ENCODE data around the gene SEC23IP. TPM values are rescaled to one million over a fixed set of nuclear protein-coding genes. Genes with fewer than 3 reads are reported as not detected.
"Not testable (repeated sequence)": the region's sequence is repeated elsewhere in the genome, so short reads cannot be mapped to it uniquely, and the experiment has no call there.

The SEC23IP gene
- total RNA-seq, 1 donor from 2014 or later: 90.6 TPM

DNA sequence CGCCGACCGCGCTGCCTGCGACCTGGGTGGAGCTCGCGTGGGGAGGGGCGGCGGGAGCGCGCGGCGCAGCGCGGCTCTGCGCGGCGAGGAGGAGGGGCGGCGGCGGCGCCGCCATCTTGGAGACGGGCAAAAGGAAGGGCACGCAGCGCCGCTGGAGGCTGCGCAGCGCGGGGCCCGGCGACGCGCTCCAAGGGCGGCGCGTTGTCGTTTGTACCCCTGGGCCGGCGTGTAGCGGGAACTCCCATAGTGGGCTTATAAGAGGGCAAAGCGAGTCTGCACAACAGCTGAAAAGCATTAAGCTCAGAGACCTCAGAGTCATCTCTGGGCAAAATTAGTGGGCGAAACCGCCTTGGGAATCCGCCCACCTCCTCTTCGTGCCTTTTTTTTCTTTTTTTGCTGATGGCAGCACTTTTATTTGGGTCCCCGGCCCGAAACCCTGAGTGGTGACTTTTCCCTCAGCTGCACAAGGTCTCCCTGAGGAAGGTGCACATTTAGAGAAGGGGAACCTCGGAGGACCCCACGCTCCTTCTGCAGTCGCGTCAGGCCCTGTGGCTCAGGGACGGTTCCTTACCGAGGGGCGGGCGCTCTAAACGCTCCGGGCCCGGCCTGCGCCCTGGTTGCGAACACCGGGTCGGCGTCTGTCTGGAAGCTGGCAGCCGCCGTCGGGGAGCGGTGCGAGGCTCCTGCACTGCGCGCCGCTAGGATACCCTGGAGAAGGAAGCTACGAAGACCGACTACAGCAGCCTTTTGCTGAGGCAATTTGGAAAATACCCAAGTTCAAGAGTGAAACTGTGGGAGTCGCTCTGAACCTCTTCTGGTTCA, 19.5 kb upstream of the SEC23IP start:
- peak overlapping the region; percentile 85 for H3K4me3 Mint-ChIP-seq (ENCODE audit: unreplicated experiment)
- peaks cover 51% of the 10 kb centered on the region for H3K79me2 ChIP-seq (ENCODE audit: insufficient read depth, low read length)
- FAIRE-seq (no peak), DNase-seq (ENCODE audit: low read depth) (peak; percentile 64)
- peak overlapping the region; percentile 62 for H3K27ac Mint-ChIP-seq (ENCODE audit: unreplicated experiment)
- H3K9ac ChIP-seq (ENCODE audit: low read length): peak overlapping the region; percentile 86
- H4K20me1 ChIP-seq (ENCODE audit: insufficient read depth, low read length): peaks cover 33% of the 10 kb centered on the region
- peak overlapping the region; percentile 82 for H3K27ac ChIP-seq (ENCODE audit: low read depth, low read length)
- no peaks in the 10 kb centered on the region for H3K9me3 Mint-ChIP-seq (ENCODE audit: unreplicated experiment)
- H3K27me3 Mint-ChIP-seq (ENCODE audit: low read depth, unreplicated experiment): no peaks in the 10 kb centered on the region
- H2AFZ ChIP-seq (ENCODE audit: low read depth, low read length): peak overlapping the region; percentile 97
- H3K4me2 ChIP-seq (ENCODE audit: low read length): peak overlapping the region; percentile 94
- H3K27me3 ChIP-seq (ENCODE audit: insufficient read depth, low read length): no peaks in the 10 kb centered on the region
- H3K9me3 ChIP-seq (ENCODE audit: insufficient read depth, low read depth, low read length): no peaks in the 10 kb centered on the region
- peaks cover 10% of the 10 kb centered on the region for H3K4me1 ChIP-seq (ENCODE audit: insufficient read depth, low read length)
- no peaks in the 10 kb centered on the region for H3K36me3 Mint-ChIP-seq (ENCODE audit: low read depth, unreplicated experiment)
- peaks cover 11% of the 10 kb centered on the region for H3K4me1 Mint-ChIP-seq (ENCODE audit: low read depth, unreplicated experiment)
- peak overlapping the region; percentile 83 for H3K4me3 ChIP-seq (ENCODE audit: insufficient read depth, low read depth, low read length)
- H3K36me3 ChIP-seq (ENCODE audit: insufficient read depth, low read length): no peaks in the 10 kb centered on the region
- TF ChIP-seq, protein P1, sequence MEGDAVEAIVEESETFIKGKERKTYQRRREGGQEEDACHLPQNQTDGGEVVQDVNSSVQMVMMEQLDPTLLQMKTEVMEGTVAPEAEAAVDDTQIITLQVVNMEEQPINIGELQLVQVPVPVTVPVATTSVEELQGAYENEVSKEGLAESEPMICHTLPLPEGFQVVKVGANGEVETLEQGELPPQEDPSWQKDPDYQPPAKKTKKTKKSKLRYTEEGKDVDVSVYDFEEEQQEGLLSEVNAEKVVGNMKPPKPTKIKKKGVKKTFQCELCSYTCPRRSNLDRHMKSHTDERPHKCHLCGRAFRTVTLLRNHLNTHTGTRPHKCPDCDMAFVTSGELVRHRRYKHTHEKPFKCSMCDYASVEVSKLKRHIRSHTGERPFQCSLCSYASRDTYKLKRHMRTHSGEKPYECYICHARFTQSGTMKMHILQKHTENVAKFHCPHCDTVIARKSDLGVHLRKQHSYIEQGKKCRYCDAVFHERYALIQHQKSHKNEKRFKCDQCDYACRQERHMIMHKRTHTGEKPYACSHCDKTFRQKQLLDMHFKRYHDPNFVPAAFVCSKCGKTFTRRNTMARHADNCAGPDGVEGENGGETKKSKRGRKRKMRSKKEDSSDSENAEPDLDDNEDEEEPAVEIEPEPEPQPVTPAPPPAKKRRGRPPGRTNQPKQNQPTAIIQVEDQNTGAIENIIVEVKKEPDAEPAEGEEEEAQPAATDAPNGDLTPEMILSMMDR (IDR thresholded peaks at IDR 0.05; ENCODE audit: insufficient read depth, low read depth, low read length): no peak
- TF ChIP-seq EZH2 (IDR thresholded peaks at IDR 0.05; ENCODE audit: insufficient read depth, low read length): no peak

DNA sequence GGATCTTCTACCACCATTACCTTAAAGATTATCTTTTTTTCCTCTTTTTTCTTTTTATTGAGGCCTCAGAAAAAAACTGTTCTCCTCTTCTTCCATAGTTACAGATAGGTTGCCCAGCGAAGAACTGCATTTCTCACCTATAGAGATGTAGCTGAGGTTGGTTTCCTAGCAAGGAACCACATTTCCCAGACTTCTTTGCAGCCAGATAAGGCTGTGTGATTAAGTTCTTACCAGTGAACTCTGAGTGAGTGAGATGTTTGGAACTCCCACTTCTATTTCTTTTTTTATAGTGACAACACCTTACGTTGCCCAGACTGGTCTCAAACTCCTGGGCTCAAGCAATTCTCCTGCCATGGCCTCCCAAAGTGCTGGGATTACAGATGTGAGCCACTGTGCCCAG, 14.0 kb upstream of the SEC23IP start:
- no peaks in the 10 kb centered on the region for H3K27me3 Mint-ChIP-seq (ENCODE audit: low read depth, unreplicated experiment)
- FAIRE-seq: no peak

DNA sequence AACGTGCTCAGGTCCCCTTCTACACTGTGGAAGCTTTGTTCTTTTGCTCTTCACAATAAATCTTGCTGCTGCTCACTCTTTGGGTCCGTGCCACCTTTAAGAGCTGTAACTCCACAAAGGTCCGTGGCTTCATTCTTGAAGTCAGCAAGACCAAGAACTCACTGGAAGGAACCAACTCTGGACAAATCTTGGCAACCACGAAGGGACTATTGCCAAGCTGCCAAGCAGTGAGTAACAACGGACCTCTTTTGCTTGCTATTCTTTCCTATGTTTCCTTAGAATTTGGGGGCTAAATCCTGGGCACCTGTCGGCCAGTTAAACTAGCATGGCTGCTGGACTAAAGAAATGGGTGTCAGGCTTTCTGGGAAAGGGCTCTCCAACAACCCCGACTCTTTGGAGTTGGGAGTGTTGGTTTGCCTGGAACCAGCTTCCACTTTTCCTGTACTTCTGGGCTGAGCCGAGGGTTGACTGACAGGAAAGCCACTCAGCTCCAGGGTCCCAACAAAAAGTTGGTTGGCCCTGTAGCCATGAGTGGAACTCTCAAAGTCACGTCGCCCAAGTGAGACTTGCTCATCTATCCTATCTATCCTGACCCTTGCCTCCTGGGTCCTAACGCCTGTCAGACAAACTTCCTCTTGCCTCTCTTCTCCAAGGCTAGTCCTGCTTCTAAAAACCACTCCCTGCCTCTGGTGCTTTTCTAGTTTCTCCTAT, 8.5 kb upstream of the SEC23IP start:
- H3K9me3 ChIP-seq (ENCODE audit: insufficient read depth, low read depth, low read length); H3K4me3 ChIP-seq (ENCODE audit: insufficient read depth, low read depth, low read length); H2AFZ ChIP-seq (ENCODE audit: low read depth, low read length); H3K27me3 Mint-ChIP-seq (ENCODE audit: low read depth, unreplicated experiment); H3K4me3 Mint-ChIP-seq (ENCODE audit: unreplicated experiment); H3K9ac ChIP-seq (ENCODE audit: low read length); H3K36me3 ChIP-seq (ENCODE audit: insufficient read depth, low read length); H3K27ac Mint-ChIP-seq (ENCODE audit: unreplicated experiment); H3K4me1 Mint-ChIP-seq (ENCODE audit: low read depth, unreplicated experiment); DNase-seq (ENCODE audit: low read depth); H3K4me1 ChIP-seq (ENCODE audit: insufficient read depth, low read length); H4K20me1 ChIP-seq (ENCODE audit: insufficient read depth, low read length); H3K9me3 Mint-ChIP-seq (ENCODE audit: unreplicated experiment); H3K79me2 ChIP-seq (ENCODE audit: insufficient read depth, low read length); H3K27me3 ChIP-seq (ENCODE audit: insufficient read depth, low read length); H3K27ac ChIP-seq (ENCODE audit: low read depth, low read length); H3K4me2 ChIP-seq (ENCODE audit: low read length); FAIRE-seq: not testable (repeated sequence)
- peaks cover 12% of the 10 kb centered on the region for H3K36me3 Mint-ChIP-seq (ENCODE audit: low read depth, unreplicated experiment)

More for the DNA sequence above, 14.0 kb upstream of the SEC23IP start:
- DNase-seq (ENCODE audit: low read depth): no peak
- Histone ChIP-seq H4K20me1 (ENCODE audit: insufficient read depth, low read length) (no peaks in the 10 kb centered on the region), H3K79me2 (ENCODE audit: insufficient read depth, low read length) (no peaks in the 10 kb centered on the region), H3K27ac (ENCODE audit: low read depth, low read length) (no peak overlapping the region), H3K4me3 (ENCODE audit: insufficient read depth, low read depth, low read length) (no peak overlapping the region), H3K4me1 (ENCODE audit: insufficient read depth, low read length) (peaks cover 4% of the 10 kb centered on the region), H3K4me2 (ENCODE audit: low read length) (no peak overlapping the region), H3K27me3 (ENCODE audit: insufficient read depth, low read length) (no peaks in the 10 kb centered on the region), H3K9ac (ENCODE audit: low read length) (no peak overlapping the region), H3K36me3 (ENCODE audit: insufficient read depth, low read length) (no peaks in the 10 kb centered on the region), H2AFZ (ENCODE audit: low read depth, low read length) (no peak overlapping the region), H3K9me3 (ENCODE audit: insufficient read depth, low read depth, low read length) (no peaks in the 10 kb centered on the region)
- Mint-ChIP-seq H3K4me3 (ENCODE audit: unreplicated experiment) (no peak overlapping the region), H3K36me3 (ENCODE audit: low read depth, unreplicated experiment) (peaks cover 4% of the 10 kb centered on the region), H3K9me3 (ENCODE audit: unreplicated experiment) (no peaks in the 10 kb centered on the region), H3K4me1 (ENCODE audit: low read depth, unreplicated experiment) (peaks cover 3% of the 10 kb centered on the region), H3K27ac (ENCODE audit: unreplicated experiment) (no peak overlapping the region)
- TF ChIP-seq, protein P1 (IDR thresholded peaks at IDR 0.05; ENCODE audit: insufficient read depth, low read depth, low read length): no peak
- no peak for TF ChIP-seq EZH2 (IDR thresholded peaks at IDR 0.05; ENCODE audit: insufficient read depth, low read length)

DNA sequence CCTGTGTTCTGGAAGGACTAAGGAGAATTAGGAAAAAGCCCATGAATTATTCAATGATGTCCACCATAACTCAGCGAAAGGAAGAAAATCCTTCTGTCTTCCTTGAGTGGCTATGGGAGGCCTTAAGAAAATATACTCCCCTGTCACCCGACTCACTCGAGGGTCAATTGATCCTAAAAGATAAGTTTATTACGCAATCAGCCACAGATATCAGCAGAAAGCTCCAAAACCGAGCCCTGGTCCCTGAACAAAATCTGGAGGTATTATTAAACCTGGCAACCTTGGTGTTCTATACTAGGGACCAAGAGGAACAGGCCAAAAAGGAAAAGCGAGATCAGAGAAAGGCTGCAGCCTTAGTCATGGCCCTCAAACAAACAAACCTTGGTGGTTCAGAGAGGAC, 6.5 kb upstream of the SEC23IP start:
- H3K27ac ChIP-seq (ENCODE audit: low read depth, low read length); H3K36me3 ChIP-seq (ENCODE audit: insufficient read depth, low read length); H3K4me3 Mint-ChIP-seq (ENCODE audit: unreplicated experiment); FAIRE-seq; DNase-seq (ENCODE audit: low read depth); H2AFZ ChIP-seq (ENCODE audit: low read depth, low read length); H3K4me1 ChIP-seq (ENCODE audit: insufficient read depth, low read length); H4K20me1 ChIP-seq (ENCODE audit: insufficient read depth, low read length); H3K27ac Mint-ChIP-seq (ENCODE audit: unreplicated experiment); H3K79me2 ChIP-seq (ENCODE audit: insufficient read depth, low read length); H3K4me1 Mint-ChIP-seq (ENCODE audit: low read depth, unreplicated experiment); H3K9me3 ChIP-seq (ENCODE audit: insufficient read depth, low read depth, low read length); H3K9me3 Mint-ChIP-seq (ENCODE audit: unreplicated experiment); H3K4me2 ChIP-seq (ENCODE audit: low read length); H3K27me3 ChIP-seq (ENCODE audit: insufficient read depth, low read length); H3K4me3 ChIP-seq (ENCODE audit: insufficient read depth, low read depth, low read length); H3K27me3 Mint-ChIP-seq (ENCODE audit: low read depth, unreplicated experiment); H3K9ac ChIP-seq (ENCODE audit: low read length): not testable (repeated sequence)
- peaks cover 12% of the 10 kb centered on the region for H3K36me3 Mint-ChIP-seq (ENCODE audit: low read depth, unreplicated experiment)

Measured in astrocyte (in vitro differentiated cells and primary cell).